Prostate gland (tissue), 1 donor: ENCODE measurements around the gene PPP1R17.

Source experiments
- POLR2A ChIP-seq: fragments of 450-650 bp; IDR thresholded peaks from one replicate; pipeline ENCODE4 v1.6.1; 2016; ENCODE audit warnings: antibody characterized with exemption, mild to moderate bottlenecking
- POLR2AphosphoS5 ChIP-seq: sonication (generic); formaldehyde crosslinking; IDR thresholded peaks from one replicate; pipeline ENCODE4 v1.6.1; 2017; ENCODE audit warnings: antibody characterized with exemption

- TF ChIP-seq POLR2AphosphoS5 (no peak), POLR2A (no peak)
Observed at GRCh38 chr7:31741852-31742251, 54.8 kb downstream of the PPP1R17 start.
